Endothelial cell of umbilical vein (primary cell): ENCODE data around the gene PRL. TPM values are rescaled to one million over a fixed set of nuclear protein-coding genes. Genes with fewer than 3 reads are reported as not detected.
A peak's percentile ranks its signal among the peaks of the same experiment; 100 is the strongest.

Source experiments
- BruUV-seq: library from RNA; stranded (reverse); fragments of 400-500 nt; replicated peaks from 2 replicates; lab custom pipeline; 2021; lab: Mats Ljungman, UMichigan
- CTCF ChIA-PET: fragments of 300-600, 350-600 bp; sonication (Branson Sonifier 250); formaldehyde crosslinking; loops from one replicate; lab custom pipeline; 2021; ENCODE audit warnings: antibody characterized with exemption, inconsistent platforms; lab: Charles Lee
- POLR2A ChIA-PET: fragments of 300-600, 350-600 bp; sonication (Branson Sonifier 250); formaldehyde crosslinking; loops from one replicate; lab custom pipeline; 2021; ENCODE audit warnings: antibody characterized with exemption, inconsistent platforms; lab: Charles Lee
- DNase-seq: peaks from one replicate; pipeline ENCODE4 v3.0.0-alpha.2; 2011; ENCODE audit warnings: low read depth, low spot score
- FAIRE-seq: peaks from 2 replicates; lab custom pipeline; 2011; peaks lifted over from hg19 to GRCh38; lab: Jason Lieb, UNC
- H2AFZ ChIP-seq: 2 replicates; pipeline ENCODE4 v1.6.0; 2012; ENCODE audit warnings: low read depth, low read length, control low read depth, inconsistent platforms
- H3K27ac ChIP-seq: 2 replicates; pipeline ENCODE4 v1.5.1; 2011; ENCODE audit warnings: low read depth, mild to moderate bottlenecking, control low read depth, low read length, moderate library complexity; ENCODE audit not compliant: insufficient read depth
- H3K27me3 ChIP-seq, 2 experiments: 2 replicates each; pipeline versions ENCODE4 v1.6.0 to v1.6.1; 2011; ENCODE audit warnings: low read length in 2 of 2, mixed read lengths in 1 of 2; ENCODE audit not compliant: control insufficient read depth in 2 of 2, insufficient read depth in 2 of 2
- H3K36me3 ChIP-seq, 2 experiments: 2 replicates in 1 of 2; 3 replicates in 1 of 2; pipeline ENCODE4 v1.5.1; 2011; ENCODE audit warnings: low read length in 2 of 2, mild to moderate bottlenecking in 1 of 2, moderate library complexity in 1 of 2; ENCODE audit not compliant: control insufficient read depth in 2 of 2, insufficient read depth in 2 of 2; ENCODE audit errors: extremely low read depth in 1 of 2
- H3K4me1 ChIP-seq: 3 replicates; pipeline ENCODE4 v1.5.1; 2011; ENCODE audit warnings: mild to moderate bottlenecking, low read length; ENCODE audit not compliant: control insufficient read depth, insufficient read depth; ENCODE audit errors: extremely low read depth
- H3K4me2 ChIP-seq: 2 replicates; pipeline ENCODE4 v1.6.1; 2011; ENCODE audit warnings: low read length, control low read depth, mixed read lengths; ENCODE audit not compliant: insufficient read depth
- H3K4me3 ChIP-seq, 3 experiments: fragments of 200-600 bp in 1 of 3; sonication (generic), shearing (Covaris generic) in 1 of 3; replicated peaks in 1 of 3; 2 replicates each; pipeline ENCODE4 v1.5.1; 2011 to 2016; ENCODE audit warnings: control low read depth in 3 of 3, low read length in 3 of 3, mild to moderate bottlenecking in 2 of 3, inconsistent platforms in 1 of 3, low read depth in 1 of 3, moderate library complexity in 1 of 3; ENCODE audit not compliant: insufficient read depth in 1 of 3
- H3K79me2 ChIP-seq: 2 replicates; pipeline ENCODE4 v1.6.0; 2012; ENCODE audit warnings: low read length, inconsistent platforms; ENCODE audit not compliant: control insufficient read depth, insufficient read depth
- H3K9ac ChIP-seq: replicated peaks from 2 replicates; pipeline ENCODE3; 2011; ENCODE audit warnings: low read length, control low read depth; ENCODE audit not compliant: insufficient read depth; ENCODE audit errors: extremely low read depth
- H3K9me1 ChIP-seq: replicated peaks from 3 replicates; pipeline ENCODE4 v1.6.0; 2011; ENCODE audit warnings: mild to moderate bottlenecking, low read length; ENCODE audit not compliant: control insufficient read depth, insufficient read depth; ENCODE audit errors: extremely low read depth
- H3K9me3 ChIP-seq: replicated peaks from 2 replicates; pipeline ENCODE4 v1.5.1; 2012; ENCODE audit warnings: low read length, inconsistent platforms; ENCODE audit not compliant: control insufficient read depth, insufficient read depth
- H4K20me1 ChIP-seq: replicated peaks from 2 replicates; pipeline ENCODE3; 2011; ENCODE audit warnings: mild to moderate bottlenecking, low read length; ENCODE audit not compliant: control insufficient read depth, insufficient read depth; ENCODE audit errors: extremely low read depth
- CTCF ChIP-seq, 2 donors: IDR thresholded peaks; 1 replicate in 1 of 2; 2 replicates in 1 of 2; pipeline ENCODE4 v1.5.1; 2011; ENCODE audit warnings: low read length in 2 of 2, mild to moderate bottlenecking in 2 of 2, moderate library complexity in 2 of 2, control low read depth in 1 of 2, inconsistent platforms in 1 of 2, low read depth in 1 of 2; ENCODE audit not compliant: insufficient read depth in 1 of 2; ENCODE audit errors: extremely low read depth in 1 of 2
- EZH2 ChIP-seq: IDR thresholded peaks from 2 replicates; pipeline ENCODE4 v1.6.1; 2012; ENCODE audit warnings: borderline replicate concordance, low read depth, mild to moderate bottlenecking, moderate library complexity, low read length, inconsistent platforms; ENCODE audit not compliant: severe bottlenecking
- FOS ChIP-seq: IDR thresholded peaks from 2 replicates; pipeline ENCODE4 v1.6.1; 2011; ENCODE audit warnings: mild to moderate bottlenecking, low read length, moderate library complexity, borderline replicate concordance; ENCODE audit not compliant: insufficient read depth
- JUN ChIP-seq: IDR thresholded peaks from 2 replicates; pipeline ENCODE4 v1.6.1; 2011; ENCODE audit warnings: borderline replicate concordance, low read depth; ENCODE audit not compliant: insufficient read length, insufficient read depth
- MAX ChIP-seq: IDR thresholded peaks from 2 replicates; pipeline ENCODE4 v1.6.1; 2011; ENCODE audit not compliant: insufficient read depth, insufficient read length
- MYC ChIP-seq: IDR thresholded peaks from one replicate; pipeline ENCODE4 v1.6.1; 2011; ENCODE audit warnings: mild to moderate bottlenecking, low read depth, low read length
- POLR2A ChIP-seq: IDR thresholded peaks from 2 replicates; pipeline ENCODE4 v1.6.1; 2012; ENCODE audit warnings: low read depth, mild to moderate bottlenecking, control low read depth, low read length
- dilution Hi-C: fragments of 300-500 bp; cut with MboI; formaldehyde crosslinking; loops from one replicate; pipeline ENCODE4 v1.15.0; 2019; ENCODE audit warnings: low sequenced_read_pairs; ENCODE audit not compliant: extremely low pct_ligation_motif_present
- intact Hi-C: fragments of 100-400 bp; cut with micrococcal nuclease; formaldehyde crosslinking; loops from one replicate; pipeline ENCODE4 v1.10.0; 2022
- polyA plus RNA-seq, 4 experiments: library from polyadenylated mRNA; depleted of rRNA in 3 of 4; stranded (reverse) in 3 of 4; unstranded in 1 of 4; fragments of >200 nt; gene quantifications; 2 replicates each; pipeline versions ENCODE4 v1.2.1 to v1.2.3, GENCODE V29; 2011 to 2012; ENCODE audit warnings: missing spikeins in 1 of 4
- total RNA-seq: library from RNA; stranded (reverse); gene quantifications from 2 replicates; pipeline ENCODE4 v1.2.3, GENCODE V29; 2021

PRL gene
- total and polyA plus RNA-seq, 2 donors (not counting 3 experiments of a cell fraction or from before 2014, with no cell fraction given), result not detected

GRCh38 chr6:22254886-22255285 lies 42.0 kb downstream of the PRL start:
- H2AFZ ChIP-seq, result no peak overlapping the region
- H3K27ac ChIP-seq, result no peak overlapping the region
- H3K36me3 ChIP-seq, result no peaks in the 10 kb centered on the region
- H3K9me1 ChIP-seq, result no peaks in the 10 kb centered on the region
- CTCF ChIA-PET, result interaction anchor here (0.9 to 1.6 kb wide), 2 partner anchors 15 to 93 kb away, joined by 3 to 4 read pairs; no protein-coding TSS in a partner anchor
- no peak overlapping the region for H3K9ac ChIP-seq
- dilution Hi-C loops, result no loop called here
- H4K20me1 ChIP-seq, result no peaks in the 10 kb centered on the region
- H3K27me3 ChIP-seq, result no peaks in the 10 kb centered on the region
- no peak for TF ChIP-seq CTCF (IDR thresholded peaks at IDR 0.05; ENCODE audit: extremely low read depth in 1 of 2, insufficient read depth in 1 of 2, low read depth in 1 of 2, low read length in 2 of 2)
- H3K4me2 ChIP-seq, result no peak overlapping the region
- no peak overlapping the region for H3K4me3 ChIP-seq
- no peak for FAIRE-seq
- intact Hi-C loops, result no loop called here
- no TSS peak for BruUV-seq
- no peak for DNase-seq
- no peaks in the 10 kb centered on the region for H3K79me2 ChIP-seq
- no peaks in the 10 kb centered on the region for H3K4me1 ChIP-seq
- no peaks in the 10 kb centered on the region for H3K9me3 ChIP-seq
- POLR2A ChIA-PET, result interaction anchor here (0.5 kb wide), 1 partner anchor 349 kb away, joined by 3 read pairs; no protein-coding TSS in a partner anchor

- DNase-seq (no peak), FAIRE-seq (peak; percentile 55)
- TF ChIP-seq CTCF (IDR thresholded peaks at IDR 0.05; ENCODE audit: extremely low read depth in 1 of 2, insufficient read depth in 1 of 2, low read depth in 1 of 2, low read length in 2 of 2) (no peak), MYC (no peak), FOS (no peak), JUN (no peak), MAX (no peak), POLR2A (no peak), EZH2 (no peak)
- Histone ChIP-seq H3K27ac (no peak overlapping the region), H3K27me3 (no peaks in the 10 kb centered on the region), H3K4me1 (no peaks in the 10 kb centered on the region), H3K4me2 (no peak overlapping the region), H3K36me3 (no peaks in the 10 kb centered on the region), H2AFZ (no peak overlapping the region), H3K79me2 (no peaks in the 10 kb centered on the region), H3K9me3 (no peaks in the 10 kb centered on the region), H3K4me3 (no peak overlapping the region), H3K9ac (no peak overlapping the region), H4K20me1 (no peaks in the 10 kb centered on the region), H3K9me1 (no peaks in the 10 kb centered on the region)
- no TSS peak for BruUV-seq
- ChIA-PET CTCF (interaction anchor here (1.6 kb wide), 1 partner anchor 92 kb away, joined by 3 read pairs; no protein-coding TSS in a partner anchor), POLR2A (interaction anchor here (0.5 kb wide), 1 partner anchor 349 kb away, joined by 3 read pairs; no protein-coding TSS in a partner anchor)
- dilution Hi-C loops, result no loop called here
- intact Hi-C loops, result no loop called here
Measured at GRCh38 chr6:22253955-22254655, 42.7 kb downstream of the PRL start.
